T-helper 1 cell treated with Interleukin-12 subunit alpha and Interleukin-12 subunit beta and Interleukin-4 antibody, amounts not matched to agents 30 μg/mL and 1 μg/mL, for 36 hours (primary cell): ENCODE results near the gene CLDN6.

ENCODE experiments used
- H3K27ac Mint-ChIP-seq: one replicate; pipeline ENCODE4 v1.8.0; 2021; ENCODE audit warnings: mild to moderate bottlenecking, mixed read lengths
- H3K27me3 Mint-ChIP-seq: one replicate; pipeline ENCODE4 v1.8.0; 2021; ENCODE audit warnings: low read depth, mixed read lengths
- H3K36me3 Mint-ChIP-seq: one replicate; pipeline ENCODE4 v1.8.0; 2021; ENCODE audit warnings: low read depth, mixed read lengths
- H3K4me1 Mint-ChIP-seq: one replicate; pipeline ENCODE4 v1.8.0; 2021; ENCODE audit warnings: low read depth, mixed read lengths
- H3K4me3 Mint-ChIP-seq: one replicate; pipeline ENCODE4 v1.8.0; 2021; ENCODE audit warnings: mild to moderate bottlenecking, moderate library complexity, mixed read lengths
- H3K9me3 Mint-ChIP-seq: one replicate; pipeline ENCODE4 v1.8.0; 2021; ENCODE audit warnings: mixed read lengths

Gene CLDN6

DNA sequence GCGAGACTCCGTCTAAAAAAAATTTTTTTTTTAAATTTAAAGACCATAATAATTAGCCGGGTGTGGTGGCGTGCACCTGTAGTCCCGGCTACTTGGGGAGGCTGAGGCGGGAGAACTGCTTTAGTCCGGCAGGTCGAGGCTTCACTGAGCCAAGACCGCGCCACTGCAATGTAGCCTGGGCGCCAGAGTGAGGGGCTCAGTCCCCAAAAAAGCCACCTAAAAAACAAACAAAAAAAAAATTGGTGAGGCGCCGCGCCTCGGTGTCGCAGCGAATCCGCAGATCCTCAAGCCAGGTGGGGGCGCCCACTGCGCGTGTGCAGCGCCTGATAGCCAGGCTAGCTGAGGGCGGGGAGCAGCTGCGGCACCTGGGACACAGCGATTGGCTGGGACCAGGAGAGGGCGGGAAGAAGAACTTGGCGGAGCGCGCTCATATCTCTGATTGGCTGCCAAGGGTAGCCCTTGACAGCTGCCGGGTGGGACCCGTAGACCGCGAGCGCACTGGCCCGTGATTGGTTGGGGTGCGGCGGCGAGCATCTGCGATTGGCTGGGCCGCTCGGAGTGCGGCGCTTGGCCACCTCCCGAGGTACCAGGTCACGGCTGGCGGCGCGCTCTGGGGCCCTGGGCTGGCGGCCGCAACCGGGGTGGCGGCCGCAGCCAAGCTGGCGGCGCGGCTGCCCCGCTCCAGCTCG lies 14.3 kb downstream of the CLDN6 start:
- H3K4me1 Mint-ChIP-seq: peaks cover 23% of the 10 kb centered on the region
- no peaks in the 10 kb centered on the region for H3K9me3 Mint-ChIP-seq
- H3K4me3 Mint-ChIP-seq: peak overlapping the region; percentile 72
- H3K36me3 Mint-ChIP-seq: no peaks in the 10 kb centered on the region
- peak overlapping the region; percentile 57 for H3K27ac Mint-ChIP-seq
- peaks cover 14% of the 10 kb centered on the region for H3K27me3 Mint-ChIP-seq

DNA sequence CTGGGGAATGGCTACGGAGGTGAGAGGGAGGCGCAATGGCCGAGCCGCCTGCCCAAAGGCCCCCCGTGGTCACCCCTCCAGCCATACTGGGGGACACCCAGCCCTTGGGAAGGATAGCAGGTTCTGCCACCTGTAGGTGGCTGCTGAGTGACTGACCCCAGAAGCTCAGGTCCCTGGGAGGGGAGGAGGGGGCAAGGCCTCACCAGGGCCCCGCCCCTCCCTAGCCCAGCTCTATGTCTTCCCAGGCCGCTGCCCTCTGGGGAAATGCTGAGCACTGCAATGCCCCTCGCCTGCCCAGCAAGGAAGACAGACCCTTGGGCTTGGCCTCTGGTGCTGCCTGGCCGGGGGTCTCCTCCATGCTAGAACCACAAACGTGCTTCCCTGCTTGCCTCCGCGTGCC lies 16.7 kb downstream of the CLDN6 start:
- H3K4me1 Mint-ChIP-seq: peaks cover 4% of the 10 kb centered on the region
- no peaks in the 10 kb centered on the region for H3K36me3 Mint-ChIP-seq
- no peak overlapping the region for H3K4me3 Mint-ChIP-seq
- no peaks in the 10 kb centered on the region for H3K9me3 Mint-ChIP-seq
- H3K27ac Mint-ChIP-seq: no peak overlapping the region
- H3K27me3 Mint-ChIP-seq: peaks cover 7% of the 10 kb centered on the region

DNA sequence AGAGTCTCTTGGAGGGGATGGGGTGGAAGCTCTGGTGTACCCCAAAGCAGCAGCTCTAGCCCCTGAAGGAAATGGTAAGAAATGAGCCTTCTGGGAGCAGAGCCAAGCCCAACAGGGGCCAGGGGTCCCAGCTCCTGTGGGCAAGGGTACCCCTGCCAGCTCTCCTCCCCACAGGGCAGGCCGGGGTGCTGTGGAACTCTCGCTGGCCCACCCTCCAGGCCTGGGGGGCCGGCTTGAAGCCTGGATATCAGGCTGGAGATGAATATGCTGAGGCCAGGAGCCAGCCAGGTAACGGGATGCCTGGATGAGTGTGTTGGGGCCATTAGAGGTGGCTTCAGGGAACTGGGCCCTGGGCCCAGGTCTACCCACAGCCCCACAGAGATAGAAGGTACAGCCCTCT lies 17.4 kb downstream of the CLDN6 start:
- peaks cover 7% of the 10 kb centered on the region for H3K27me3 Mint-ChIP-seq
- H3K4me1 Mint-ChIP-seq: peaks cover 4% of the 10 kb centered on the region
- H3K27ac Mint-ChIP-seq: no peak overlapping the region
- no peak overlapping the region for H3K4me3 Mint-ChIP-seq
- no peaks in the 10 kb centered on the region for H3K36me3 Mint-ChIP-seq
- no peaks in the 10 kb centered on the region for H3K9me3 Mint-ChIP-seq

DNA sequence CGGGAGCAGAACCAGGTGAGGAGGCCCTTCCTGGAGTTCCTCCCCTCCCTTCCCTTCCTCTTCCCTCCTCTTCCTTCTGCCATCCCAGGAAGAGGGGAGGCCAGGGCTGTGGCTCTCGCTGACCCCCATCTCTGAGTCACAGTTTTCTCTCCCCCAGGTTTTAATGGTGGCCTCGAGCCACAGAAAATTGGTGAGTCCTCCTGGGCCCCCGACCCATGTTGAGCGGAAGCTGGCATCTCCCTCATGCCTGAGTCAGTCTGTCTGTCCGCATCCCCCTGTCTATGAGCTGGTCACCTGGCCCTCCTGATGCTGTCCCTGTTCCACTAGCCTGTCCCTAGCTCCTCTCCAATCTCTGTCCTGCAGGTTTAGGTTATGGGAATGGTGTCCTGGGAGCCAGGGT lies 18.1 kb downstream of the CLDN6 start:
- Mint-ChIP-seq H3K9me3 (no peaks in the 10 kb centered on the region), H3K27ac (no peak overlapping the region), H3K4me1 (peaks cover 4% of the 10 kb centered on the region), H3K27me3 (peaks cover 6% of the 10 kb centered on the region), H3K36me3 (no peaks in the 10 kb centered on the region), H3K4me3 (no peak overlapping the region)

DNA sequence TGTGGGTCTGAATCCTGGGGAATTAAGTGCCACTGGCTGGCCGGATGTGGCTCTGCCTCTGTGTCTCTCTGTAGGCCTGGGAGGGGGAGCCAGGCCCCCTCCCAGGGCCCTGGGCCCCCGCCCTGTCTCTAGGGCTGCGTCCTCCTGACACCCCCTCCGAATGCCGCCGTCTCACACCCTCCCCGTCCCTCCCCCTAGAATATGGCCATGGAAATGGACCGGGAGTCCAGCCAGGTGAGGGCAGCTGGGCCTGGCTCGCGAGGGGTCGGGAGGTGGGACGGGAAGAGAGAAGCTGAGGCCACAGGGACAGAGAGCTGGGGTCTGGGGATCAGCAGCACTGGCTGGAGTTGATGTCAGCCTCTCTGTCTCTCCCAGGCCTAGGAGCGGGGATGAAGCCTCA lies 21.7 kb downstream of the CLDN6 start:
- no peak overlapping the region for H3K27ac Mint-ChIP-seq
- peaks cover 3% of the 10 kb centered on the region for H3K27me3 Mint-ChIP-seq
- H3K9me3 Mint-ChIP-seq: no peaks in the 10 kb centered on the region
- H3K36me3 Mint-ChIP-seq: no peaks in the 10 kb centered on the region
- H3K4me3 Mint-ChIP-seq: no peak overlapping the region
- H3K4me1 Mint-ChIP-seq: no peaks in the 10 kb centered on the region

DNA sequence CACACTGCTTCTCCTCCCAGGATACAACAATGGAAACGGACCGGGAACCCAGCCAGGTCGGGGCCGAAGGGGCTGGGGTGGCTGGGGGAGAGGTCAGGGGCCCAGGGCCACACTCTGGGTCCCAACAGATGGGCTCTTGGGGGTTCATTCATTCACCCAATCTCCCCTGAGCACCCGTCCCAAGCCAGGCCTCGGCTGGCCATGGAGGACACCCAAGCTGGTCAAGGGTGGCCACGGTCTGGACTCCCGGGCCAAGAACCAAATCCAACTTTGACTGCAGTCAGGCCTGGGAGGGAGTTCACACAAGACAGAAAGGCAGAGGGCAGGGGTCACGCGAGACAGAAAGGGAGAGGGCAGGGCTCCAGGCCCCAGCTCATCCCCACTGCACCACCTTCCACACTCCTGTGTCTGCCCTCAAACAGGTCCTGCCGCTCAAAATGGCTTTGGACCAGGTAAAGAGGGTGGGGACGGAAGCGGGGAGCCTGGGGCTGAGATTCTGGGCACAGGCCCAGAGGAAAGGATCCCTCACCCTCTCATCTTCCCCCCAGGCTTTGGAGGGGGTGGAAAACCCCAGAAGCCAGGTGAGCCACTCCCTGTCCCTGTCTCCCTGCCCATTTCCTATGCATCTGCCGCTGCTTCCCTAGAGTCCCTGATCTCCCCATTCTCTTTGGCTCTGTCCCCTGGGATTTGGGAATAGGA lies 25.5 kb downstream of the CLDN6 start:
- H3K27me3 Mint-ChIP-seq: no peaks in the 10 kb centered on the region

DNA sequence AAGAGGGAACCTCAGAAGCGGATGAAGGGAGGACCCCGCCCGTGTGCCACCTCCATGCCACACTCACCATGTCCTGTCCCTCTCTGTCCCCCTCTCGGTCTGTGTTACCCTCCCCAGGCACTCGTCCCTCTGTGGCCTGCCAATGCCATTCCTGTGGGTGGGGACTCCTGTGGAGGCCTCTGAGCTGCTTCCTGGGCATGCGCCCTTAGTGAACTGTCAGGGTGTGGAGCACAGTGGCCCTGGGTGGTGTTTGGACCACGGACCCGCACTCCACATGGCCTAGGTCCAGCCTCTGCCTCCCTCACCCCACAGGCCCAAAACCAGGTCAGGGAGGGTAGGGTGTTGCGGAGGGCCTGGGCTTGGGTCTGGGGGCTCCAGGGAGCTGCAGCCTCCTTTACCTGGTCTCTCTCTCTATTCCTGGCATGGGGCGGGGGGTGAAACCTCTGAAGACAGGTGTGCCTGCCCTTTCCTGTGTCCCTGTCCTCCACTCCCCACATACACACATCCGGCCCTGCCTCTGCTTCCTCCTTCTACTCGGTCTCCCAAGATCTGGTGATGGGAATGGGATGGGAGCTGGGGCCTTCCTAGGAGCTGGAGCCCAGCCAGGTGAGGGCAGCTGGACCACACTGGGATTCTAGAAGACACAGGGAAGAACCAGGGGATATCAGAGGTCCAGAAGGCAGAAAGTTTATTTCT lies 26.3 kb downstream of the CLDN6 start:
- Mint-ChIP-seq H3K4me1 (no peaks in the 10 kb centered on the region), H3K4me3 (no peak overlapping the region), H3K9me3 (no peaks in the 10 kb centered on the region), H3K27me3 (no peaks in the 10 kb centered on the region), H3K27ac (no peak overlapping the region), H3K36me3 (no peaks in the 10 kb centered on the region)

More for the DNA sequence above, 25.5 kb downstream of the CLDN6 start:
- no peak overlapping the region for H3K4me3 Mint-ChIP-seq
- no peaks in the 10 kb centered on the region for H3K36me3 Mint-ChIP-seq
- no peak overlapping the region for H3K27ac Mint-ChIP-seq
- H3K9me3 Mint-ChIP-seq: no peaks in the 10 kb centered on the region
- no peaks in the 10 kb centered on the region for H3K4me1 Mint-ChIP-seq

DNA sequence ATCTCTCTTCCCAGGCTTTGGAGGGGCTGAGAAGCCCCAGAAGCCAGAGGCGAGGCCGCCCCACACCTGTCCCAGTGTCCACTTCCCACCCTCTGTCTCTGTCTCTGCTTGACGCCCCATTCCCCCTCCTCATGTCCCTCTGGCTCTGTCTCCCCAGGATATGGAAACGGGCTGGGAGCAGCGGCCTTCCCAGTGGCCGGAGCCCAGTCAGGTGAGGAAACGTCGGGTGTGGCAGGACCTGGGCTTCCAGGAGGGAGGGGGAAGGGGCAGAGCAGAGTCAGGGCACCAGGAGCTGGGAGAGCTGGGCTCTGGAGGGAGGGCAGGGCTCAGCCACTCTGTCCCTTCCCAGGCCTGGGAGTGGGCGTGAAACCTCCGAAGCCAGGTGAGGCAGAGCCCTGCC lies 27.1 kb downstream of the CLDN6 start:
- H3K27me3 Mint-ChIP-seq: no peaks in the 10 kb centered on the region
- H3K36me3 Mint-ChIP-seq: no peaks in the 10 kb centered on the region

DNA sequence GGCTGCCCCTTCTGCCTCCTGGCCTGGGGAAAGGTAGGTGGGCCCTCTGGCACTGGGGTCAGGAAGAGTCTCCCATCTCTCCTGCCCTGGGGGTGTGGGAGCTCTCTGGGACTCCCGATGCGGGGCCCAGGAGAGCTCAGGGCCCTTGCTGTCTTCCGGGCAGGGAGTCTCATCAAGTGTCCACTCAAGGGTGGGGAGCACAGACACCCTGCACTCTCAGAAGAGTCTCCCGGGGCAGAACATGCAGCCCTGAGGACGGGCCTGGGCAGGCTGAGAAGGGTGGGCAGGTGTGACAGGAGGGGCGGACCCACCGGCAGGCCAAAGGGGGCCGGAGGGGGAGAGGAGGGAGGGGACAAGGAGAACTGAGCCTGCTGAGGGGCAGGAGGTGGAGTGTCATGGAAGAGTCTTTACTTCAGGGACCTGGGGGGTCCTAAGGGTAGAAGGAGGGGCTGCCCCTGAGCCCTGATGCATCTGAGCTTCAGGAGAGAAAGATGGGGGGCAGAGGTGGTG lies 29.3 kb downstream of the CLDN6 start:
- H3K4me3 Mint-ChIP-seq: no peak overlapping the region
- no peaks in the 10 kb centered on the region for H3K4me1 Mint-ChIP-seq
- no peaks in the 10 kb centered on the region for H3K36me3 Mint-ChIP-seq
- H3K9me3 Mint-ChIP-seq: no peaks in the 10 kb centered on the region
- no peak overlapping the region for H3K27ac Mint-ChIP-seq
- peaks cover 3% of the 10 kb centered on the region for H3K27me3 Mint-ChIP-seq

More for the DNA sequence above, 27.1 kb downstream of the CLDN6 start:
- Mint-ChIP-seq H3K4me3 (no peak overlapping the region), H3K4me1 (no peaks in the 10 kb centered on the region), H3K27ac (no peak overlapping the region), H3K9me3 (no peaks in the 10 kb centered on the region)

DNA sequence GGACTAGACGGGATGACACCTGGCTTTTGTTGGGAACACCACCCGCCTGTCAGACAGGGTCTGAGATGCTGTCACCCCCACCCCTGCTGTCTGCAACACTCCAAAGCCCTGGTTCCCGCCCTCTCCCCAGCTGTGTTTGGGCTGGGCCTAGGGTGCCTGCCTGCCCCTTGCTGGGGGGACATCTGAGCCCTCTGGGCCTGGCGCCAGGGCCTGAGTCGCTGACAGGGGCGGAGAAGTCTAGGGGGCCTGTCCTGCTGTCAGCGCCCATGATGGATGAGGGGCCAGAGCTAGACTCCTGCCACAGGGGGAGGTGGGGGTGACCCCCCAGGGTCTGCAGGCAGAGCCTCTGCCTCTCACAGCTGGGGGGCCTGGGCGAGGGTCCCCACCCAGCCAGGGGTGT lies 30.1 kb downstream of the CLDN6 start:
- no peak overlapping the region for H3K4me3 Mint-ChIP-seq
- no peaks in the 10 kb centered on the region for H3K9me3 Mint-ChIP-seq
- H3K4me1 Mint-ChIP-seq: peaks cover 3% of the 10 kb centered on the region

DNA sequence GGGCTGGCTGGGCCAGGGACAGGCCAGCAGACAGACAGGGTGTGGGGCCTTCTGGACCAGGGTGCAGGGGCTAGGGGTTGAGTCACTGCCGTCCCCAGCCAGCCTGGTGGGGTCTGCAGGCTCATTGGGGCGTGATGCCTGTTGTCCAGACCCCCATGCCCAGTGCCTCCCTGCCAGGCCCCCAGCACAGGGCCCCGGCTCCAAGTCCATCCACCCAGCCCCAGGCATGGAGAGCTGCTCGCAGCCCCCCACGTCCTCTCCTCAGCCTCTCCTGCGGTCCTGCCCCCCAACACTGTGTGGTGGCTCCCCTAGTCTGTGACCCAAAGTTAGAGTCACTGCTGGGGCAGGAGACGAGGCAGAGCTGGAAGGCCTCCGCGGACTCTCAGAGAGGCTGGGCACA lies 30.7 kb downstream of the CLDN6 start:
- Mint-ChIP-seq H3K27me3 (peaks cover 5% of the 10 kb centered on the region), H3K4me3 (no peak overlapping the region), H3K9me3 (no peaks in the 10 kb centered on the region), H3K4me1 (peaks cover 4% of the 10 kb centered on the region), H3K27ac (no peak overlapping the region), H3K36me3 (no peaks in the 10 kb centered on the region)

More for the DNA sequence above, 30.1 kb downstream of the CLDN6 start:
- no peak overlapping the region for H3K27ac Mint-ChIP-seq
- peaks cover 3% of the 10 kb centered on the region for H3K27me3 Mint-ChIP-seq
- no peaks in the 10 kb centered on the region for H3K36me3 Mint-ChIP-seq

DNA sequence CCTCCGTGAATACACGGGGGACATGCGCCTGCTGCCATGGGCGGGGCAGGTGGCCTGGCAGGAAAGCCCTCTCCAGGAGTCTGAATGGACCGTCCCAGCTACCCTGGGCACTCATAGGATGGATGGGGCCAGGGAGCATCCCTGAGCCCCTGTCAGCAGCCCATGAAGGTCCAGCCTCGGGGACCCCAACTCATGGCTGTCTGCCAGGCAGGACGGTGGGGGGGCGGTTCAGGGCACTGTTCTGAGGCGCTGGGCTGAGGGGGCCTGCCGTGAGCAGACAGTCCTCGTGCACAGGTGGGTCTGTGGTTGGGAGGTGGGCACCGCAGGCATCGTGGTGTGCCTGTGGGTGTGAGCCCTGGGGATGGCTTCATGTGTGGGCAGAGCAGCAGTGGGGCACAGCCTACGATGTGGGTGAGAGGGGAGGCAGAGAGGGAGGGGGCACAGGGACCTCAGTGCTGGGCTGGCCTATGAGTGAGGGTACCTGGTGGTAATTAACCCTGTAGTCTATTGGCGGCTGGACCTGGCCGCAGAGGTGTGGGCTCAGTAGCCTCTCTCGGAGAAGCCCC lies 31.3 kb downstream of the CLDN6 start:
- no peak overlapping the region for H3K27ac Mint-ChIP-seq
- H3K36me3 Mint-ChIP-seq: peaks cover under 1% of the 10 kb centered on the region
- peaks cover 6% of the 10 kb centered on the region for H3K4me1 Mint-ChIP-seq
- H3K27me3 Mint-ChIP-seq: peaks cover 7% of the 10 kb centered on the region
- H3K4me3 Mint-ChIP-seq: no peak overlapping the region
- no peaks in the 10 kb centered on the region for H3K9me3 Mint-ChIP-seq

DNA sequence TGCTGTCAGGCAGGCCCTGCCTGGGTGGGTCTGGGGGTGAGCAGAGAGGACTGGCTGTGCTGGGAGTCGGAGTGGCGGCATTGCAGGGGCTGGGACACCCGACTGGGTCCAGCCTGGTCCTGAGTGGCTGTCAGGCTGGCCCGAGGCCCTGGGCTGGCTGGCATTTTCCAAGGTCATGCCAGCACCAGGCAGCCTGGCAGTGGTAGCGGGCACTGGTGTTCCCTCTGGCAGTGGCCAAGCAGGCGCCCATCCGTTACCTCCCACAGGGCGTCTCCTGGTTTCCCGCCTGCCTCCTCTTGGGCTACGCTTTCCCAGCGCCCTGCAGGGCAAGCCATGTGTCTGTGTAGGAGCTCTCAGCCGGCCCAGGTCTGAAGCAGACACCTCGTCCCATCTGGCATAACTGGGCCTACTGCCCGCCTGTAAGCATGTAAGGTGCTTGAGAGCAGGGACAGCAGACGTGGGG lies 32.1 kb downstream of the CLDN6 start:
- Mint-ChIP-seq H3K27ac (no peak overlapping the region), H3K4me3 (no peak overlapping the region), H3K9me3 (no peaks in the 10 kb centered on the region), H3K36me3 (peaks cover 1% of the 10 kb centered on the region), H3K4me1 (peaks cover 9% of the 10 kb centered on the region), H3K27me3 (peaks cover 7% of the 10 kb centered on the region)

DNA sequence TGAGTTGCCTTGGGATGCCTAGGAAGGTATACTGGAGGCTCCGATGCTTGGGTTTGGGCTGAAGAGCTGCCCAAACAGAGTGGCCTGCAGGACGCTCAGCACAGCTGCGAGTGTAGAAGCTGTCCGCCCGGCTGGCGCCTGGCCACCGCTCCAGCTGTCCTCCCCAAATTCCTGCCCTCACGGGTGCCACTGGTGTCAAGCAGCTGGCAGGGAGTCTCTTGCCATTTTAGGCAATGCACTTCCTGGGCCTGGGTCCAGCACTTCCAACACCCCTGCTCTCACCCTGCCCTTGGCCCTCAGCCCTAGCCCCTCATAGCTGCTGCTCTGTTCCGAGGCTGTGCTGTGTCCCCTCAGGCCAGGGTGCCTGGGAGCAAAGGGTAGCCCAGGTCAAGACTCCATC lies 32.5 kb downstream of the CLDN6 start:
- no peaks in the 10 kb centered on the region for H3K9me3 Mint-ChIP-seq

More for the DNA sequence above, 32.5 kb downstream of the CLDN6 start:
- Mint-ChIP-seq H3K36me3 (peaks cover 1% of the 10 kb centered on the region), H3K27ac (no peak overlapping the region), H3K4me1 (peaks cover 9% of the 10 kb centered on the region), H3K27me3 (peaks cover 7% of the 10 kb centered on the region), H3K4me3 (no peak overlapping the region)
